HFFc6 (cell line): ENCODE results near the gene PATZ1. TPM values are rescaled to one million over a fixed set of nuclear protein-coding genes. Genes with fewer than 3 reads are reported as not detected.

Experiments
- DNase-seq: peaks from one replicate; pipeline ENCODE4 v3.0.0-alpha.2; 2018
- H3K27ac Mint-ChIP-seq: 2 replicates; pipeline ENCODE4 v1.8.0; 2020; ENCODE audit warnings: mild to moderate bottlenecking, mixed read lengths
- H3K27me3 Mint-ChIP-seq: 2 replicates; pipeline ENCODE4 v1.8.0; 2021; ENCODE audit warnings: mild to moderate bottlenecking, moderate library complexity, mixed read lengths; ENCODE audit not compliant: insufficient read depth
- H3K36me3 Mint-ChIP-seq: 2 replicates; pipeline ENCODE4 v1.8.0; 2021; ENCODE audit warnings: low read depth, mixed read lengths
- H3K4me1 Mint-ChIP-seq: 2 replicates; pipeline ENCODE4 v1.8.0; 2020; ENCODE audit warnings: low read depth, mixed read lengths
- H3K4me3 Mint-ChIP-seq: 2 replicates; pipeline ENCODE4 v1.8.0; 2020; ENCODE audit warnings: mild to moderate bottlenecking, moderate library complexity, mixed read lengths
- H3K9me3 Mint-ChIP-seq: 2 replicates; pipeline ENCODE4 v1.8.0; 2020; ENCODE audit warnings: mild to moderate bottlenecking, mixed read lengths
- CTCF ChIP-seq: fragments of 200-600 bp; sonication (generic); IDR thresholded peaks from 2 replicates; pipeline ENCODE4 v1.5.0; 2021; ENCODE audit warnings: antibody characterized with exemption, mild to moderate bottlenecking
- total RNA-seq, 6 experiments: library from RNA; stranded (reverse); fragmentation: NEBNext Ultra II Directional; extraction: Animal tissue kit (Norgen Biotek cat#: 25700); gene quantifications; 2 replicates in 1 of 6; 3 replicates in 5 of 6; pipeline ENCODE4 v1.2.3, GENCODE V29; 2021

Gene PATZ1
- total RNA-seq, 6 experiments from 2014 or later, result 12.4 to 16.0 (median 13.9) TPM

- no peaks in the 10 kb centered on the region for H3K4me1 Mint-ChIP-seq
- H3K36me3 Mint-ChIP-seq, result peaks cover 5% of the 10 kb centered on the region; the same call in 1 of the 2 replicates
- H3K4me3 Mint-ChIP-seq, result no peak overlapping the region
- no peak for DNase-seq
- H3K9me3 Mint-ChIP-seq, result no peaks in the 10 kb centered on the region
- TF ChIP-seq CTCF, result no peak
- no peak overlapping the region for H3K27ac Mint-ChIP-seq
- no peaks in the 10 kb centered on the region; the same call in 1 of the 2 replicates for H3K27me3 Mint-ChIP-seq
Measured at GRCh38 chr22:31278626-31279326, 67.4 kb downstream of the PATZ1 start.

GRCh38 chr22:31278151-31278621, 68.0 kb downstream of the PATZ1 start:
- H3K9me3 Mint-ChIP-seq, result no peaks in the 10 kb centered on the region
- no peak overlapping the region for H3K4me3 Mint-ChIP-seq
- H3K27ac Mint-ChIP-seq, result no peak overlapping the region
- H3K36me3 Mint-ChIP-seq, result peaks cover 5% of the 10 kb centered on the region; the same call in 1 of the 2 replicates
- DNase-seq, result no peak
- no peaks in the 10 kb centered on the region; the same call in 1 of the 2 replicates for H3K27me3 Mint-ChIP-seq
- no peak for TF ChIP-seq CTCF
- H3K4me1 Mint-ChIP-seq, result no peaks in the 10 kb centered on the region

GRCh38 chr22:31277741-31278140, 68.4 kb downstream of the PATZ1 start:
- no peak overlapping the region for H3K4me3 Mint-ChIP-seq
- TF ChIP-seq CTCF, result no peak
- no peaks in the 10 kb centered on the region; the same call in 1 of the 2 replicates for H3K27me3 Mint-ChIP-seq
- DNase-seq, result no peak
- H3K4me1 Mint-ChIP-seq, result no peaks in the 10 kb centered on the region
- no peak overlapping the region for H3K27ac Mint-ChIP-seq
- H3K36me3 Mint-ChIP-seq, result peaks cover 5% of the 10 kb centered on the region; the same call in 1 of the 2 replicates
- H3K9me3 Mint-ChIP-seq, result no peaks in the 10 kb centered on the region

- Mint-ChIP-seq H3K27ac (no peak overlapping the region), H3K4me1 (no peaks in the 10 kb centered on the region), H3K27me3 (peaks cover 1% of the 10 kb centered on the region; the same call in 1 of the 2 replicates), H3K9me3 (no peaks in the 10 kb centered on the region), H3K4me3 (no peak overlapping the region), H3K36me3 (peaks cover 5% of the 10 kb centered on the region; the same call in 1 of the 2 replicates)
- DNase-seq, result no peak
- no peak for TF ChIP-seq CTCF
Measured at GRCh38 chr22:31276426-31277167, 69.5 kb downstream of the PATZ1 start.

Other genes with a start within 250 kb of the PATZ1 start
- gene SELENOM, start 238.8 kb downstream of the PATZ1 start, total RNA-seq, result 100 to 1,000 TPM; 237 to 356 (median 265) TPM
- 1 to 10 TPM in 4 of 6 experiments, under 1 TPM in 2; 0.69 to 1.6 (median 1.0) TPM for gene INPP5J, start 223.4 kb downstream of the PATZ1 start, total RNA-seq
- gene PLA2G3, start 205.8 kb downstream of the PATZ1 start, total RNA-seq, result under 1 TPM in 1 of 6 experiments, not detected in 5; 0.05 TPM
- gene RNF185, start 186.2 kb downstream of the PATZ1 start, total RNA-seq, result 10 to 100 TPM; 28.1 to 34.2 (median 30.0) TPM
- gene LIMK2, start 134.0 kb downstream of the PATZ1 start, total RNA-seq, result 10 to 100 TPM; 27.9 to 31.4 (median 28.9) TPM
- 10 to 100 TPM in 1 of 6 experiments, 1 to 10 TPM in 5; 8.3 to 11.3 (median 8.9) TPM for gene PIK3IP1, start 53.9 kb downstream of the PATZ1 start, total RNA-seq
- gene DRG1, start 53.3 kb upstream of the PATZ1 start, total RNA-seq, result 10 to 100 TPM; 63.7 to 74.9 (median 66.4) TPM
- 10 to 100 TPM; 23.7 to 27.3 (median 25.5) TPM for gene EIF4ENIF1, start 143.5 kb upstream of the PATZ1 start, total RNA-seq
- gene SFI1, start 150.2 kb upstream of the PATZ1 start, total RNA-seq, result 10 to 100 TPM in 5 of 6 experiments, 1 to 10 TPM in 1; 8.3 to 12.1 (median 11.3) TPM